Measurements from ENCODE around the gene ATRX. TPM values are rescaled to one million over a fixed set of nuclear protein-coding genes. Genes with fewer than 3 reads are reported as not detected.

ATRX gene
- total RNA-seq, 4 donors from 2014 or later: 86.5 to 148 (median 114) TPM

DNA sequence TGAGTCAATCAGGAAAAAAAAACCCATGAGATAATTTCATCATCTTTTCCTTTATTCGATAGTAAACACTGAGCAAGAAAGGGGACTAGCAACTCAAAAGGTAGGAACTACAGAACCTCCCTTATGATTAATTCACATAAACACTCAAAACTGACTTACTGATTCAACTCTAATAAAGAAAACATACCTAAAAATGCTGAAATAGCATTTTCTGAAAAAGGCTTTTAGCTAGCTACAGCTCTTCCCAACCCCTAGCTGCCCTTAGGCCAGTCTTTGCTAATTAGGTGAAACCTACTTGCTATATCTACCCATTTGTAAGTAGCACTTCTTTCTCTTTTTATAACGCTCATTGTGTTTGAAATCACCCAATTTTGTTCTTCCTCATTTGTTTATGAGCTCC, 150.6 kb downstream of the ATRX start:
- TF ChIP-seq CTCF (IDR thresholded peaks at IDR 0.05; ENCODE audit: low read depth): no peak

DNA sequence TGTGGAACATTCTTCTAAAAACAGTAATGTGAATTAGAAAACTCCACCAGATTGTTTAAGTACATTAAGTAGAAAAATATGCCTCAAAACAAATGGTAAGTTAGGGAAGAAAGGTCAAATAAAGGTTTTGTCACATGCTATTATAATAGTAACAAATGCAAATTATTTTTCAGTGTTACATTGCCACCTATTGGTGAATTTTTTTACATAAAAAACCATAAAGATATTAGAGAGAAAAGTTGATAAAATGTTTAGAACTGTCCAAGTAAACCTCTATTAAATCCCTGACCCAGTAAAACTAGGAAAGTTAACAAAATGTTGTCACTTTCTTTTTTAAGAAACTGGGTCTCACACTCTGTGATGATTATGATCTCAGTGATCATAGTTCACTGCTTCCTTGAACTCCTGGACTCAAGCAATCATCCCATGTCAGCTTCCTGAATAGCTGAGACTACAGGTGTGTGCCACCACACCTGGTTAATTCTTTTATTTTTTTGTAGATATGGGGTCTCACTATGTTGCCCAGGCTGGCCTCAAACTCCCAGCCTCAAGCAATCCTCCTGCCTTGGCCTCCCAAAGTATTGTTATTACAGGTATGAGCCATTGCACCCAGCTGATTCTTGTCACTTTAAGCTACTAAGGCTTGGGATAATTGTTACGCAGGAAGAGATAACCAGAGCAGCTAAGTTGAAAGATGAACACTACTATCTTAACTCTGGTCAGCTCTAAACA, 157.6 kb downstream of the ATRX start:
- no peak for TF ChIP-seq CTCF (IDR thresholded peaks at IDR 0.05; ENCODE audit: low read depth)

GRCh38 chrX:77622672-77623071, 163.3 kb downstream of the ATRX start:
- no peak for TF ChIP-seq CTCF (IDR thresholded peaks at IDR 0.05; ENCODE audit: low read depth)

DNA sequence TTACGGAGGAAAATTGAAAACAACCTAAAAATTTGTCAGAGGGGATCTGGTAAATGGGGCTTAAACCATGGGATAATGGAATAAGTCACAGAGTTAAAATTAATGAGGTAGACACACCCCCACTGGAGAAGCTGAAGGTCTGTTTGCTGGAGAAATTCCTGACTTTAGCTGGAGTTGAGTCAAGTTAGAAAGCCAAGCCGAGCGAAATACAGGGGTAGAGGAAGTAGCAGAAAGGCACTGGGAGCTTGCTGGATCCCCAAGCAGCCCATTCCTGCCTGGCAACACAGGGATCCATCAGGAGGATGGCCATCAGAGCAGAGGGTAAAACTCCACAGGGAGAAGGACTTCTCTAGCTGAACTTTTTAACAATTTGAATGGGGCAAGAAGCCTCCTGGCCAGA, 163.8 kb downstream of the ATRX start:
- TF ChIP-seq CTCF (IDR thresholded peaks at IDR 0.05; ENCODE audit: low read depth): no peak

- no peak for TF ChIP-seq CTCF (IDR thresholded peaks at IDR 0.05; ENCODE audit: low read depth)
Observed at GRCh38 chrX:77617206-77617605, 168.8 kb downstream of the ATRX start.

- no peak for TF ChIP-seq CTCF (IDR thresholded peaks at IDR 0.05; ENCODE audit: low read depth)
Observed at GRCh38 chrX:77603635-77604336, 182.2 kb downstream of the ATRX start.

DNA sequence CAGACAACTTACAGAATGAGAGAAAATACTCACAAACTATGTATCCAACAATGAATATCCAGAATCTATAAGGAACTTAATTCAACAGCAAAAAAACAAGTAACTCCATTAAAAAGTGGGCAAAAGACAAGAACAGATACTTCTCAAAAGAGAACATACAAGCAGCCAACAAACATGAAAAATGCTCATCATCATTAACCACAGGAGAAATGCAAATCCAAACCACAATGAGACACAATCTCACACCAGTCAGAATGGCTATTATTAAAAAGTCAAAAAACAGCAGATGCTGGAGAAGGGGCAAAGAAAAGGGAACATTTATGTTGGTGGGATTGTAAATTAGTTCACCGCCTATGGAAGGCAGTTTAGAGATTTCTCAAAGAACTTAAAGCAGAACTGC, 188.5 kb downstream of the ATRX start:
- no peak for TF ChIP-seq CTCF (IDR thresholded peaks at IDR 0.05; ENCODE audit: low read depth)

Measured in subcutaneous adipose tissue (tissue), 4 donors.